Testis (tissue), 2 donors: ENCODE data around the gene FAM240A.

Experiments
- POLR2A ChIP-seq: fragments of 450-650 bp; IDR thresholded peaks from one replicate; pipeline ENCODE4 v1.6.1; 2017; ENCODE audit warnings: antibody characterized with exemption, mild to moderate bottlenecking, moderate library complexity
- TF ChIP-seq, protein P1 (sequence below), 3 experiments: fragments of 450-650 bp in 2 of 3; fragments of 200-600 bp in 1 of 3; sonication (generic) in 1 of 3; IDR thresholded peaks; one replicate each; pipeline ENCODE4 v1.5.1; 2016 to 2019; ENCODE audit warnings: antibody characterized with exemption in 3 of 3, mild to moderate bottlenecking in 2 of 3, moderate library complexity in 1 of 3

GRCh38 chr3:46668591-46668990, 56.3 kb downstream of the FAM240A start:
- TF ChIP-seq, protein P1, sequence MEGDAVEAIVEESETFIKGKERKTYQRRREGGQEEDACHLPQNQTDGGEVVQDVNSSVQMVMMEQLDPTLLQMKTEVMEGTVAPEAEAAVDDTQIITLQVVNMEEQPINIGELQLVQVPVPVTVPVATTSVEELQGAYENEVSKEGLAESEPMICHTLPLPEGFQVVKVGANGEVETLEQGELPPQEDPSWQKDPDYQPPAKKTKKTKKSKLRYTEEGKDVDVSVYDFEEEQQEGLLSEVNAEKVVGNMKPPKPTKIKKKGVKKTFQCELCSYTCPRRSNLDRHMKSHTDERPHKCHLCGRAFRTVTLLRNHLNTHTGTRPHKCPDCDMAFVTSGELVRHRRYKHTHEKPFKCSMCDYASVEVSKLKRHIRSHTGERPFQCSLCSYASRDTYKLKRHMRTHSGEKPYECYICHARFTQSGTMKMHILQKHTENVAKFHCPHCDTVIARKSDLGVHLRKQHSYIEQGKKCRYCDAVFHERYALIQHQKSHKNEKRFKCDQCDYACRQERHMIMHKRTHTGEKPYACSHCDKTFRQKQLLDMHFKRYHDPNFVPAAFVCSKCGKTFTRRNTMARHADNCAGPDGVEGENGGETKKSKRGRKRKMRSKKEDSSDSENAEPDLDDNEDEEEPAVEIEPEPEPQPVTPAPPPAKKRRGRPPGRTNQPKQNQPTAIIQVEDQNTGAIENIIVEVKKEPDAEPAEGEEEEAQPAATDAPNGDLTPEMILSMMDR (IDR thresholded peaks at IDR 0.05): no peak
- no peak for TF ChIP-seq POLR2A
